Activated CD4-positive, CD25-positive, alpha-beta regulatory T cell treated with anti-CD3 and anti-CD28 coated beads, Interleukin-2, amount 50 U/mL, for 16 hours (primary cell): Measurements from ENCODE around the gene RPL27.

Experiments used
- DNase-seq: peaks from one replicate; pipeline ENCODE4 v3.0.0-alpha.2; 2020; ENCODE audit warnings: low read depth, low spot score

The RPL27 gene

DNA sequence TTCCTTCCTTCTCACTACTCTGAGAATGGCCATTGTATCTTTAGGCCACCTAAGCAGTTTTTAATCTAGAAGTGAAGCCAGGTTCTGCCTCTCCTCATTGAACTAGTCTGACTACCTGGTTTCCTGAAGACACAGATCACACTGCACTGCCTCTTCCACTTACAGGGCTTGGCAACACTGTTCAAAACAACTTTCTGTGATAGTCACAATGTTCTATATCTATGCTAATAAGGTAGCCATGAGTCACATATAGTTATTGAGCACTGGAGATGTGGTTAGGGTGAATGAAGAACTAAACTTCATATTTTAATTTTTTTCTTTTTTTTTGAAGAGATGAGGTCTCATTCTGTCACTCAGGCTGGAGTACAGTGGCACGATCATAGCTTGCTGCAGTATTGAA is 53.8 kb downstream of the RPL27 start:
- no peak for DNase-seq
